Activated CD4-positive, alpha-beta memory T cell treated with anti-CD3 and anti-CD28 coated beads for 36 hours (primary cell): ENCODE data around the gene GJB5. TPM values are rescaled to one million over a fixed set of nuclear protein-coding genes. Genes with fewer than 3 reads are reported as not detected.

Source experiments
- CTCF ChIA-PET: fragments of 350-600 bp; sonication (Branson Sonifier 250); formaldehyde crosslinking; loops from one replicate; lab custom pipeline; 2021; ENCODE audit warnings: antibody characterized with exemption, inconsistent platforms; lab: Charles Lee
- POLR2A ChIA-PET: fragments of 350-600 bp; sonication (Branson Sonifier 250); formaldehyde crosslinking; loops from one replicate; lab custom pipeline; 2021; ENCODE audit warnings: antibody characterized with exemption; lab: Charles Lee
- DNase-seq: peaks from one replicate; pipeline ENCODE4 v3.0.0-alpha.2; 2020
- H3K27ac Mint-ChIP-seq: one replicate; pipeline ENCODE4 v1.8.0; 2021; ENCODE audit warnings: mixed read lengths
- H3K27me3 Mint-ChIP-seq: one replicate; pipeline ENCODE4 v1.8.0; 2021; ENCODE audit warnings: mixed read lengths
- H3K36me3 Mint-ChIP-seq: one replicate; pipeline ENCODE4 v1.8.0; 2021; ENCODE audit warnings: mixed read lengths
- H3K4me1 Mint-ChIP-seq: one replicate; pipeline ENCODE4 v1.8.0; 2021; ENCODE audit warnings: low read depth, mixed read lengths
- H3K4me3 Mint-ChIP-seq: one replicate; pipeline ENCODE4 v1.8.0; 2021; ENCODE audit warnings: mild to moderate bottlenecking, mixed read lengths
- H3K9me3 Mint-ChIP-seq: one replicate; pipeline ENCODE4 v1.8.0; 2021; ENCODE audit warnings: mixed read lengths
- intact Hi-C: fragments of 100-400 bp; cut with micrococcal nuclease; formaldehyde crosslinking; loops from one replicate; pipeline ENCODE4 v1.15.1; 2023
- total RNA-seq, 2 experiments: library from RNA; stranded (reverse); gene quantifications; one replicate each; pipeline ENCODE4 v1.2.3, GENCODE V29; 2021

The GJB5 gene
- total RNA-seq, result not detected

DNA sequence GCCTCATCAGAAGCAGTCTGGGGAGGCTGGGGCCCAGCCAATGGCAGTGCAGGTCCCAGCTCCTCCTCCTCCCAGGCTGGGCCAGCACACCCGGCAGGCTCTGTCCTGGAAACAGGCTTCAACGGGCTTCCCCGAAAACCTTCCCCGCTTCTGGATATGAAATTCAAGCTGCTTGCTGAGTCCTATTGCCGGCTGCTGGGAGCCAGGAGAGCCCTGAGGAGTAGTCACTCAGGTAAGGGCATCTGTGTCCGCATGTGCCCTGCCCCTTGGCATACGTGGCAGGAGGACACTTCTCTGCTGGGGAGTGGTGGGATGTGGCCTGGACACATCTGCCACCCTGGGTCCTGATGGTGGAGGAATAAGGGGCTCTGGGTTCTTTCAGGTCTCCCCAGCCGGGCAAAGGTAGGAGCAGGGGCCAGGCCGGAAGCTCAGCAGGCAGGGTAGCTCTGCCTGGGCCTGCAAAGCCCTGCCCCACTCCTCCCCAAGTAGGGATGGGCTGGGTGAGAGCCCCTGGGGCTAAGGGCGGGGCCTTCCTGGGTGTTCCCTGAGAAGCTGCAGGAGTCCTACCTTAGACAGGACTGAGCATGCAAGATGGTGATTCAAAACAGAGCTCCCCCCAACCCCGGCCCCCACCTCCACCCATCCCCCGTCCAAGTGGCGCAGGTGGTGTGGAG lies at the start of gene GJB5:
Gene GJB5, plus strand, starts transcription at position 84 of the 674 bp plus-strand sequence. CDS start 2,284 bp downstream, outside the sequence.
- no peak for DNase-seq
- Mint-ChIP-seq H3K4me1 (no peaks in the 10 kb centered on the region), H3K27me3 (peaks cover 1% of the 10 kb centered on the region), H3K36me3 (no peaks in the 10 kb centered on the region), H3K9me3 (no peaks in the 10 kb centered on the region), H3K4me3 (no peak within 1 kb of the TSS), H3K27ac (no peak within 1 kb of the TSS)
- CTCF ChIA-PET, result no interaction called here
- intact Hi-C loops, result no loop called here
- POLR2A ChIA-PET, result no interaction called here

DNA sequence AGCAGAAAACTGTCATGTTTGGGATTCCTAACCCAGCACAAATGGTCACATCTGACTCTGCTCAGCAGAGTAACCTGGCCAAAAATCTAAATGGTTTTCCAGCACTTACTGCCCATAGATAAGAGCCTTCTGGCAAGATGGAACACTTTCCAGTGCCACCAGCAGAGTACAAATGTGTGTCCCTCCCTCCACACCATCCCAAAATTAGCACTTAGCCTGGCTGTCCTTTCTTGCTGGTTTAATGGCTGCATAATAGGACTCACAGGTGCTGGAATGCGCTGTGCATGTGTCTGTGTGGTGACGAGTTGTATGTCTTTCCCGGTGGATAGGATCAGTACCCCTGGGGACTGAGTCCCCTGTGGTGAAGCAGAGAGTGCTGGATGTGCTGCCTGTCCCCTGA lies 49.8 kb upstream of the GJB5 start:
- no peaks in the 10 kb centered on the region for H3K36me3 Mint-ChIP-seq
- H3K27ac Mint-ChIP-seq, result no peak overlapping the region
- POLR2A ChIA-PET, result no interaction called here
- H3K4me3 Mint-ChIP-seq, result no peak overlapping the region
- no peak for DNase-seq
- H3K4me1 Mint-ChIP-seq, result no peaks in the 10 kb centered on the region
- CTCF ChIA-PET, result no interaction called here
- H3K27me3 Mint-ChIP-seq, result peaks cover 8% of the 10 kb centered on the region
- intact Hi-C loops, result no loop called here
- H3K9me3 Mint-ChIP-seq, result no peaks in the 10 kb centered on the region

DNA sequence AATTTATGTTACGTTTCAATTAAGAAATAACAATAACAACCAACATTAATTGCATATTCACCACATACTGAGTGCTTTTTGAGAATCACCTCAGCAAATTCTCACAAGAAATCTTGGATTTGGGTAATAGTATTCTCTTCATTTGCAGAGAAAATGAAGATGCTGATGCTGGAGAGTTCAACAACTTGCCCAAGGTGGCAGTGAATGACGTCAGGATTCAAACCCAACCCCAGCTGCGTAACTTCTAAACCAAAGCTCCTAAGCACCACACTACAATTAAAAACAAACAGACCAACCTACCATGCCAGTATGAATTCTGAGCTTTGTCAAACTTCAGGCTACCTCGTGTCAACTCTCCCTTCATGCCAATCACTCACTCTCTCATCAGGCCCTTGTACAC lies 46.7 kb upstream of the GJB5 start:
- Mint-ChIP-seq H3K27me3 (peaks cover 7% of the 10 kb centered on the region), H3K9me3 (no peaks in the 10 kb centered on the region), H3K4me1 (no peaks in the 10 kb centered on the region), H3K27ac (no peak overlapping the region), H3K36me3 (no peaks in the 10 kb centered on the region), H3K4me3 (no peak overlapping the region)
- DNase-seq, result no peak
- intact Hi-C loops, result no loop called here
- POLR2A ChIA-PET, result no interaction called here
- CTCF ChIA-PET, result interaction anchor here (1.0 kb wide), 1 partner anchor 248 kb away, joined by 3 read pairs; no protein-coding TSS in a partner anchor

DNA sequence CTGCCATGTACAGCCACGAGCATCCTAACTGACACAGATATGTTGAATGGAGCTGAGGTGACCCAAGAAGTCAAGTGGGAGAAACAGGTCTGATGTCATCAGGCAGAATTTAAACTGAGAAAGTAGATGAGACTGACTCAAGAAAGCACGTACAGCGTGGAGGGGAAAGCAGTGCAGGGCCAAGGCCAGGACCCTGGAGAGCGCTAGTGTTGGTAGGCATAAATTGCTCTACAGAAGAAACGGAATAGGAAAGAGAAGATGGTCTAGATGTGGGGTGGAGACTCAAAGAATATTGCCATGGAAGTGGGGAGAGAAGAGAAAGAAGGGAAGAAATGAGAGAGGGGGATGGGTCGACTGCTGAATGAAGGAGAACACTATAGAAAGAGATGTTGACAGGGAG lies 45.3 kb upstream of the GJB5 start:
- H3K4me1 Mint-ChIP-seq, result no peaks in the 10 kb centered on the region
- no peak overlapping the region for H3K4me3 Mint-ChIP-seq
- intact Hi-C loops, result no loop called here
- H3K9me3 Mint-ChIP-seq, result no peaks in the 10 kb centered on the region
- no peaks in the 10 kb centered on the region for H3K36me3 Mint-ChIP-seq
- CTCF ChIA-PET, result interaction anchor here (1.5 kb wide), 1 partner anchor 33 kb away, joined by 3 read pairs; no protein-coding TSS in a partner anchor
- peaks cover 2% of the 10 kb centered on the region for H3K27me3 Mint-ChIP-seq
- POLR2A ChIA-PET, result no interaction called here
- DNase-seq, result no peak
- H3K27ac Mint-ChIP-seq, result no peak overlapping the region

DNA sequence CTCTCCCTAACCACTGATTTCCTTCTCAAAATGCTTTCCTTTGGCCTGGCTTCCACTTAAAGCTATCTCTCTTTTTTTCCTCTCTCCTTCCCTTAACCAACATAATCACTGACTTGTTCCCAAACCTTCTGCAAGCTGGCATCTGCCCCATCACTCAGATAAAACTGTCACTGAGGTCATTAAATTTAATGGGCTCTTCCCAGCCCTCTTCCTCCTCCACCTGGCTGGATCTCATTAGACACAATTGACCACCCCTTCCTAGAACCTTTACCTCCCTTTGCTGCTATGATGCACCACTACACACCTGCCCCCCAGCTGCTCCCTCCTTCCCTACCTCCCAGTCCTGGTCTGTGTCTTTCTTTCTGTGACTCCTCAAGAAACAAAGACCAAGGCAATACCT lies 44.0 kb upstream of the GJB5 start:
- DNase-seq, result no peak
- Mint-ChIP-seq H3K4me3 (no peak overlapping the region), H3K4me1 (no peaks in the 10 kb centered on the region), H3K9me3 (no peaks in the 10 kb centered on the region), H3K27me3 (peaks cover 2% of the 10 kb centered on the region), H3K27ac (no peak overlapping the region), H3K36me3 (no peaks in the 10 kb centered on the region)
- intact Hi-C loops, result no loop called here
- ChIA-PET POLR2A (no interaction called here), CTCF (interaction anchor here (1.5 kb wide), 1 partner anchor 32 kb away, joined by 3 read pairs; no protein-coding TSS in a partner anchor)

DNA sequence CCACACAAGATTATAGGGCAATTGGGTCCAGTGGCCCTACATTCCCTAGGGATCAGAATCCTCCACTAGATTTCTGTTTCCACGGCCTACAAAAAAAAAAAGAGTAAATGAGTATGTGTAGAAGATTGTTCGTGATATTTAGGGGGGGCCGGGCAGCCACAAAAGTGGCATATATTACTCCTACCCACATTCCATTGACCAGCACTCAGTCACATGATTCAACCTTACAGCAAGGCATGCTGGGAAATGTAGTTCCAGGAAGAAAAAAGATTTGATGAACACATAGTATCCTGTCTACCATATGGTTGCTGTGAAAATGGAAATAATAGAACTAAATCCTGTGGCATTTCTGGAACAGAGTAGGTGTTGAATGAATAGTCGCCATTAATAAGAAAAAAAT lies 43.4 kb upstream of the GJB5 start:
- Mint-ChIP-seq H3K27ac (no peak overlapping the region), H3K4me1 (no peaks in the 10 kb centered on the region), H3K9me3 (no peaks in the 10 kb centered on the region), H3K36me3 (no peaks in the 10 kb centered on the region), H3K27me3 (no peaks in the 10 kb centered on the region), H3K4me3 (no peak overlapping the region)
- POLR2A ChIA-PET, result no interaction called here
- DNase-seq, result no peak
- CTCF ChIA-PET, result no interaction called here
- intact Hi-C loops, result no loop called here

DNA sequence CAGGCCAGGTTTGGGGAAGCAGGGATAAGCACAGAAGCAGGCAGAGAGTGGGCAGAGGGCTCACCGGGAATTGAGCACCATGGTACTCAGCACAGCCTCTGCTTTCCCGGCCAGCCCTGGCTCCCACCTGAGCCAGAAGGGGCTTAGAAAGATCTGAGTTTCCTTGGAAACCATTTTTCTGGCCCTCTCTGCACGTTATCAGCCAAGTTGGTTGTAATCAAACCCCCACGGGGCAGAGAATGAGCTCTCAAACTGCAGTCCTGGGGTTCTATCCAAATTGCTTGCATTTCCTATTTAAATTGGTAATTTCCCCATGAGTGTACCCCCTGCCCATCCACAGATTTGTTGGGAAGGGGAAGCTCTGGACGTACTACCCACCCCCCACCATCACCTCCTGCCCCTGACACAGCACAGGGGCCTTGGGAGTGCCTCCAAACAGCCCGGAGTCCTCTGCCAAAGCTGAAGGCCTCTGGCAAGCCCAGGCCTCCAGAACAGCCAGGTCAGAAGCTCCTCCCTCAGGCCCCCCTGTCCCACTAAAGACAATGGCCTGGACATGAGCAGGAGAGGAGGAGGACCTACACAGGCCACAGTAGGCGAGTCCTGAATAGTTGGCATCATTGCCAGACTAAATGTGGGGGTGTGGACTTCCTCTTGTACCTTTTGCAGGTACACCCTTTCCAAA lies 42.7 kb upstream of the GJB5 start:
- CTCF ChIA-PET, result no interaction called here
- no peak overlapping the region for H3K4me3 Mint-ChIP-seq

DNA sequence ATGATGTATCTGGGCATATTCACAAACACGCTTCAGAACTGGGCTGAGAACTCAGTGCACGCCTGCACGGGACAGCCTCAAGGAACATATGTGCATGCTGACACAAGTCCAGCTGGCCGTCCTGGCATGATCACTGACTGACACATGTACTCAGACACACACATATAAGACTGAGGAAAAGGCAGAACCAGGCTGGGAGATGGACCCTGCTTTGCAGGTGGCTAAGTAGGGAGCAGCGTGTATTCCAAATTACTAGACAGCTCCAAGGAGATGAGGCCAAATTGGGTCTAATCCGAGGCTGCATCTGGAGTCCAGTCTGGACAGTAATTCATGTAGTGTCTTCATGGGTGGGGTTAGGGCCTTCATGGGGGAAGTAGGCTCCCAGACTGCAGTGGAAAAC lies 41.4 kb upstream of the GJB5 start:
- intact Hi-C loops, result no loop called here
- Mint-ChIP-seq H3K9me3 (no peaks in the 10 kb centered on the region), H3K27me3 (peaks cover 8% of the 10 kb centered on the region), H3K4me1 (no peaks in the 10 kb centered on the region), H3K27ac (no peak overlapping the region), H3K36me3 (no peaks in the 10 kb centered on the region), H3K4me3 (no peak overlapping the region)
- ChIA-PET POLR2A (no interaction called here), CTCF (no interaction called here)
- no peak for DNase-seq

More for the DNA sequence above, 42.7 kb upstream of the GJB5 start:
- Mint-ChIP-seq H3K36me3 (no peaks in the 10 kb centered on the region), H3K27me3 (no peaks in the 10 kb centered on the region), H3K4me1 (no peaks in the 10 kb centered on the region), H3K9me3 (no peaks in the 10 kb centered on the region), H3K27ac (no peak overlapping the region)
- POLR2A ChIA-PET, result no interaction called here
- intact Hi-C loops, result no loop called here
- no peak for DNase-seq

DNA sequence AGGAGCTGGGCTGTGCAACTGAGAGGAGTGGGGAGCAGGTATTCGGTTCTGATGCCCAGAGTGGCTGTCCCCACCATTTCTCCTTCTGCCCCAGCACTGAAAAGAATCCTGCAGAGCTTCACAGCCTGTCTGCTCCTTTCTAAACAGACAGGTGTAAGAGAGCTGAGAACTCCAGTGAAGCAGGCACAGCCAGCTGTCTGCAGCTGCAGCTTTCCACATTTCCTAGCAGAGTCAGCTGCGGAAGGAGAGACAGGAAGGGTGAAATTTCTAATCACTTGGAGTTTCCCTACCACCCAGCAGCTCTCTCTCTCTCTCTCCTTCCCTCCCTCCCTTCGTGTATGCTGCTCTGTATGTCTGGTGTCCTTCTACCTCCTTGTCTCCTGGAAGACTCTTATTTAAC lies 40.5 kb upstream of the GJB5 start:
- ChIA-PET POLR2A (no interaction called here), CTCF (interaction anchor here (0.8 kb wide), 1 partner anchor 29 kb away, joined by 3 read pairs; no protein-coding TSS in a partner anchor)
- no peak for DNase-seq
- Mint-ChIP-seq H3K27ac (no peak overlapping the region), H3K9me3 (no peaks in the 10 kb centered on the region), H3K4me1 (no peaks in the 10 kb centered on the region), H3K4me3 (no peak overlapping the region), H3K27me3 (peaks cover 10% of the 10 kb centered on the region), H3K36me3 (no peaks in the 10 kb centered on the region)
- intact Hi-C loops, result no loop called here

DNA sequence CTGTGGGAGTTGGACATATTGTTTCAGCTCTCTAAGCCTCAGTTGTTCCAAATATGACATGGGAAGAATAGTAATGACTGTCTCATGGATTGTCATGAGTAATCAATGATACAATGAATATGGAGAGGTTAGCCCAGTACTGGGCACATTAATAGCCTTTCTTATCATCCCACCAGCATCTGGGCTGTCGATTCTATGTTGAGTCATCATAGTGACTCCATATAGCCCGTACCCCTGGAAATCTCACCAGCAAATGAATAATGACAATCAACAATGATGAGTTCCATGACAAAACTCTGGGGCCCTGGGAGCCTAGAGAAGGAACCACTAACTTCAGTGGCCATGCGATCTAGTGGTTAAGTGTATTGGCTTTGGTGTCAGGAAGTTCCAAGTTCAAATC lies 39.7 kb upstream of the GJB5 start:
- Mint-ChIP-seq H3K27me3 (peaks cover 16% of the 10 kb centered on the region), H3K36me3 (no peaks in the 10 kb centered on the region), H3K27ac (no peak overlapping the region), H3K4me1 (no peaks in the 10 kb centered on the region), H3K4me3 (no peak overlapping the region), H3K9me3 (no peaks in the 10 kb centered on the region)
- ChIA-PET POLR2A (no interaction called here), CTCF (no interaction called here)
- intact Hi-C loops, result no loop called here
- no peak for DNase-seq

DNA sequence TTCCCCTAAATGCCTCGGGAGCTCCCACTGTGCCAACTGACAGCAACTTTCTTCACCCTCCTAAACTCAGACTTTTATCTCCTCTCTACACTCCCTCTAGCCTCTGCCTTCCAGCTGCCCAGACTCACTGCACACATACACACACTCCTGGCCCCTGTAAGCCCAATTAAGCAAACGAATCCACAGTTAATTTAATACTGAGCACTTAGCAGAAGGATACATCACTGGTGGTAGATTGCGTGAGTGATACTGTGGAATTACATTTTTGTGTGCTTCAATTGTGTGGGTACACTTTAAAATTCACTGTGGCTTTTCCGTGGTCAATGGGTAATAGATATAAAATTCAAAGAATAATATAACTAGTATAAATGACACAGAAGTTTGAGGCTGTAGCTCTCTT lies 33.6 kb upstream of the GJB5 start:
- no peaks in the 10 kb centered on the region for H3K4me1 Mint-ChIP-seq
- no peaks in the 10 kb centered on the region for H3K36me3 Mint-ChIP-seq
- intact Hi-C loops, result no loop called here
- no peak for DNase-seq
- H3K4me3 Mint-ChIP-seq, result no peak overlapping the region
- H3K9me3 Mint-ChIP-seq, result no peaks in the 10 kb centered on the region
- ChIA-PET CTCF (interaction anchor here (1.9 kb wide), 1 partner anchor 21 kb away, joined by 13 read pairs; no protein-coding TSS in a partner anchor), POLR2A (no interaction called here)
- peaks cover 42% of the 10 kb centered on the region for H3K27me3 Mint-ChIP-seq
- H3K27ac Mint-ChIP-seq, result no peak overlapping the region

DNA sequence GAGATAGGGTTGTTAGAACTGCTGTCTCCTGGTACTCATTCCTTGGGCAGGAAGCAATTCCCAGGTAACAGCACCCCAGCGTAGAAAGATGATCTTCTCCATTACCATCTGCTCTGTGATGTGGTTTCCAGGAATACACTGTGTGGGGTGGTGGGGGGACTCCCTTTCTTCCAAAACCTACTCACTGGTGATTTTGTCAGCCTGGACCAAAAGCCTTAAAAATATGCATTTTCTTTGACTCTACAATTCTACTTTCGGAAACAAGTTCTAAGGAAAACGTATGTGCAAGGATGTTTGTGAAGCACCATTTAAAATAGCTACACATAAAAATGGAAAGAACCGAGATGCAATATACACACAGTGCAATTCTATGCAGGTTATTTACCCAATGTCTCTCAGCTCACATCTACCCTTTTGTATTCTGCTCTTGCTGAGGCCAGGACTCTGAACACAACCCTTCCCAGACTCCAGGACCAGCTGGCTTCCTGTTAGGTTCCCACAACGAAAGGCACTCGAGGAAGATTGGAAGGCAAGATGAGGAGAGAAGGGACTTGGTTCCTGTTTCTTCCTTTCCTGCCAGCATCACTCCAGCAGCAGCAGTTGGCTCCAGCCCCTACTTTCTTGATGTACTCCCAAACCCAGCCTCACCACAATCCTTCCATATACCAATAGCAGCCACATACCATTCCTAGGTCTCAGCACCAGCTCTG lies 33.0 kb upstream of the GJB5 start:
- CTCF ChIA-PET, result interaction anchor here (1.9 kb wide), 1 partner anchor 21 kb away, joined by 13 read pairs; no protein-coding TSS in a partner anchor
- H3K27me3 Mint-ChIP-seq, result peaks cover 42% of the 10 kb centered on the region
- POLR2A ChIA-PET, result no interaction called here
- no peaks in the 10 kb centered on the region for H3K4me1 Mint-ChIP-seq
- intact Hi-C loops, result no loop called here
- no peak overlapping the region for H3K4me3 Mint-ChIP-seq
- no peaks in the 10 kb centered on the region for H3K9me3 Mint-ChIP-seq
- no peak overlapping the region for H3K27ac Mint-ChIP-seq
- H3K36me3 Mint-ChIP-seq, result no peaks in the 10 kb centered on the region
- DNase-seq, result no peak
